Spinal cord (tissue), 10 donors: Measurements from ENCODE around the gene CA4. TPM values are rescaled to one million over a fixed set of nuclear protein-coding genes. Genes with fewer than 3 reads are reported as not detected.
"Not testable (repeated sequence)": the region's sequence is repeated elsewhere in the genome, so short reads cannot be mapped to it uniquely, and the experiment has no call there.

Source experiments
- DNase-seq, 6 donors: peaks; one replicate each; pipeline versions ENCODE4 v3.0.0 to v3.0.0-alpha.2; 2013 to 2015; ENCODE audit warnings: low spot score in 6 of 6, low read depth in 4 of 6
- H3K27ac ChIP-seq: one replicate; pipeline ENCODE4 v1.5.1; 2013; ENCODE audit warnings: low read depth, low read length, control low read depth
- H3K27me3 ChIP-seq: one replicate; pipeline ENCODE4 v1.6.1; 2013; ENCODE audit warnings: low read length; ENCODE audit not compliant: control insufficient read depth, insufficient read depth
- H3K36me3 ChIP-seq: one replicate; pipeline ENCODE4 v1.6.1; 2013; ENCODE audit warnings: low read length; ENCODE audit not compliant: control insufficient read depth, insufficient read depth
- H3K4me1 ChIP-seq: one replicate; pipeline ENCODE4 v1.6.1; 2013; ENCODE audit warnings: low read length; ENCODE audit not compliant: control insufficient read depth, insufficient read depth
- H3K4me3 ChIP-seq: one replicate; pipeline ENCODE4 v1.5.1; 2013; ENCODE audit warnings: low read depth, low read length, control low read depth
- H3K9me3 ChIP-seq: one replicate; pipeline ENCODE4 v1.6.1; 2013; ENCODE audit warnings: low read length; ENCODE audit not compliant: control insufficient read depth, insufficient read depth
- WGBS: methylation state at CpG from one replicate; pipeline ENCODE4 v1.1.5; 2013; ENCODE audit warnings: missing lambda C conversion rate; ENCODE audit not compliant: insufficient coverage; 5-methylcytosine and 5-hydroxymethylcytosine counted together
- long read RNA-seq, 4 donors: transcript quantifications; one replicate each; lab custom pipeline, GENCODE V29; 2026
- polyA plus RNA-seq, 2 donors: library from polyadenylated mRNA; unstranded; fragments of 120-200 nt; gene quantifications; one replicate each; pipeline ENCODE4 v1.2.1, GENCODE V29; 2013; ENCODE audit not compliant: insufficient read length in 2 of 2
- total RNA-seq, 2 donors: library from RNA; depleted of rRNA in 1 of 2; stranded (reverse); fragments of 120-200 nt in 1 of 2; fragments of >200 nt in 1 of 2; gene quantifications; one replicate each; pipeline versions ENCODE4 v1.2.3 to v1.2.4, GENCODE V29; 2013 to 2014
- donor health status: healthy.

The CA4 gene
- 1 to 10 TPM; 2.1 to 6.2 TPM for total RNA-seq
- 1 to 10 TPM; 6.3 to 6.6 TPM for polyA plus RNA-seq
- long read RNA-seq, donor 1: 0 reads
- long read RNA-seq, donor 2: 0 reads
- long read RNA-seq, donor 3, partial matches to known transcripts: 0 of 1 reads
- long read RNA-seq, donor 3, other reads (novel, unspliced or antisense): 0 of 1 reads
- long read RNA-seq, donor 4, transcript CA4-201 (8 exons, 1,154 nt): major isoform, 25 of 41 reads
- long read RNA-seq, donor 4, partial matches to known transcripts: 16 of 41 reads
- long read RNA-seq, donor 4, other reads (novel, unspliced or antisense): 0 of 41 reads

- Histone ChIP-seq H3K9me3 (no peaks in the 10 kb centered on the region), H3K4me3 (no peak within 1 kb of the TSS), H3K36me3 (no peaks in the 10 kb centered on the region), H3K27ac (no peak within 1 kb of the TSS), H3K27me3 (peaks cover 72% of the 10 kb centered on the region), H3K4me1 (peaks cover 32% of the 10 kb centered on the region)
- DNase-seq: peak in 1 of 6 donors; percentile 23
- whole genome bisulfite sequencing: 1% methylated on average over 71 of the region's 81 CpGs
Observed at GRCh38 chr17:60149691-60150582, at the start of gene CA4. Gene CA4, plus strand, starts transcription at chr17:60149973. Its CDS starts 62 bp downstream, at chr17:60150035.

- H3K36me3 ChIP-seq, H3K27me3 ChIP-seq, H3K27ac ChIP-seq, DNase-seq, H3K4me1 ChIP-seq, H3K4me3 ChIP-seq, H3K9me3 ChIP-seq: not testable (repeated sequence)
- WGBS: no CpG with 5 or more reads among the region's 2 CpGs
Observed at GRCh38 chr17:60100577-60100976, 49.2 kb upstream of the CA4 start.

GRCh38 chr17:60102015-60102631, 47.6 kb upstream of the CA4 start:
- not testable (repeated sequence) for H3K27me3 ChIP-seq, H3K9me3 ChIP-seq, H3K27ac ChIP-seq, H3K4me3 ChIP-seq, H3K4me1 ChIP-seq, H3K36me3 ChIP-seq
- DNase-seq: peak in 1 of 6 donors; percentile 54
- 20% methylated on average over 8 of the region's 11 CpGs for WGBS

- Histone ChIP-seq H3K4me1 (no peaks in the 10 kb centered on the region), H3K27me3 (no peaks in the 10 kb centered on the region), H3K36me3 (no peaks in the 10 kb centered on the region), H3K4me3 (no peak overlapping the region), H3K27ac (no peak overlapping the region), H3K9me3 (no peaks in the 10 kb centered on the region)
- WGBS: 2% methylated on average over 16 of the region's 20 CpGs
- DNase-seq: peak in 2 of 6 donors; percentile 38 to 62
Observed at GRCh38 chr17:60102632-60103096, 47.1 kb upstream of the CA4 start.

DNA sequence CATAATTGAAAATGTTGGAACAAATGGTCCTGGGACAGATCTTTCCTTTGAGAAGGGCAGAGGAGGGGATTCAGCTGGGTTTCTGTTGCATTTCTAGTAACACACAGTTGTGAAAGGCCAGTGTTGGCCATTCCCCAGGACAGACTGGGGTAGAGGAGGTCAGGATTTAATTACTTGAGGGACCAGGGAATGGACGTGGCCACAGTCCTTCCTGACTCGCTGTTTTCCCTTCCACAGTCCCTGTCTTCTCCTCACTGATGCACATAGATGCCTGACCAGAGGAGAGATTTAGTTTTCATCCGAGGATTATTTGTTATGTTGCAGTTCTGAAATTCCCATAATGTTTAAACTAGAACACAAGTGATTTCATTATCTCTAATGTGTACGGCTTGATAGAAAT, 45.8 kb upstream of the CA4 start:
- H3K4me1 ChIP-seq: no peaks in the 10 kb centered on the region
- H3K27ac ChIP-seq: no peak overlapping the region
- WGBS: no CpG with 5 or more reads among the region's 4 CpGs
- no peaks in the 10 kb centered on the region for H3K27me3 ChIP-seq
- H3K36me3 ChIP-seq: no peaks in the 10 kb centered on the region
- no peaks in the 10 kb centered on the region for H3K9me3 ChIP-seq
- no peak overlapping the region for H3K4me3 ChIP-seq
- DNase-seq: no peak

GRCh38 chr17:60106340-60107059, 43.3 kb upstream of the CA4 start:
- H3K9me3 ChIP-seq: no peaks in the 10 kb centered on the region
- H3K36me3 ChIP-seq: no peaks in the 10 kb centered on the region
- DNase-seq: no peak
- no peaks in the 10 kb centered on the region for H3K4me1 ChIP-seq
- no peaks in the 10 kb centered on the region for H3K27me3 ChIP-seq
- WGBS: 97% methylated on average over 5 of the region's 5 CpGs
- no peak overlapping the region for H3K4me3 ChIP-seq
- no peak overlapping the region for H3K27ac ChIP-seq

DNA sequence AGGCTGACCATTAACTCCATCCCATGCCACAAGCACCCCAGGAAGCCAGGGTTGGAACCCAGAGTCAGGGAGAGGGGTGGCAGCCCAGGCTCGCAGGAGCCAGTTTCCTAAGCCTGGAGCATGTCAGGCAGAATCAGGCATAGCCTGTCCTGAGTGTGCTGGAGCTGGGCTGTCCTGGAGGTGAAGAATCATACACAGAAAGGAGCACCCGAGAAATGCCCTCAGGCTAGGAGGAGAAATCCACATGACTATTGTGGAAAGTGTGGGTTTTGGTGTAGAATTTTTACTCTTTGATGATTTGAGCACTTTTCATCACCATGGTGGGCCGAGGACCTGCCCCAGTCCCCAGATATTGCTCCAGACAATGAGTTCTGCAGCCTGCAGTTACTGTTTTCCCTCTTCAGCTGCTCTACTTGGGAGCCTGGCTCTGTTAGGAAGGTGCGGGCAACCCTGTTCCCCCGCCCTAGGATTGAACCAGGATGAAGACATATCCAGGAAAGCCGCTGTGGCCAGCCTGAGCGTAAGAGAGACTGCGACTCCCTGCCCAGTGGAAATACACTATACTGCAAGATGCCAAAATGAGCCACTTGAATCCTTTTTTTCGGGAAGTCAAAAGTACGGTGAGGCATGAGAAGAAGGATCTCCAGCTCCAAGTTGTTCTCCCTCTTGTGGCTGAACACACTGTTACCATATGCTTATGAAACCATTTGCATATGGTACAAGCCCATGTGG, 42.1 kb upstream of the CA4 start:
- H3K4me3 ChIP-seq: no peak overlapping the region
- H3K4me1 ChIP-seq: no peaks in the 10 kb centered on the region
- no peaks in the 10 kb centered on the region for H3K36me3 ChIP-seq
- H3K27me3 ChIP-seq: no peaks in the 10 kb centered on the region
- no peak overlapping the region for H3K27ac ChIP-seq
- 88% methylated on average over 7 of the region's 10 CpGs for WGBS
- peak in 1 of 6 donors; percentile 2 for DNase-seq
- no peaks in the 10 kb centered on the region for H3K9me3 ChIP-seq

DNA sequence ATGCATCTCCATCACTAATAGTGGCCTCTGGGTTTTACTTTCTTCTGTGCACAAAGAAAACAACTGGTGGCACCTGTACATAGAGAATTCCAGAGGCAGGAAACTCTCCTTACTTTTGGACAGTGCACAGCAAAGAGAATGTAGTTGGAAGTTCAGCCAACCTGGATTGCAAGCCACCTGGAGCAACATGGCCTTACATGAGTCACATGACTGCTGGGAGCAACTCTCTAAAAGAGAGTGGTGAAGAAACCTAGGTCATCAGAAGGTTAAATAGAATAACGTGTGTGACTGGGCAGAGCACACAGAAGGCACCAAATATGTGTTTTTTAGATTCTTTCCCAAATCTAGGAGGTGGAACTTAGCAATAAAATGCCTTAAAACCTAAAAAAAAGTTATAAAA, 41.5 kb upstream of the CA4 start:
- DNase-seq, H3K27me3 ChIP-seq, H3K9me3 ChIP-seq, H3K4me3 ChIP-seq, H3K27ac ChIP-seq, H3K36me3 ChIP-seq, H3K4me1 ChIP-seq: not testable (repeated sequence)
- WGBS: no CpG with 5 or more reads among the region's 1 CpG

- no peak overlapping the region for H3K4me3 ChIP-seq
- no peak overlapping the region for H3K27ac ChIP-seq
- H3K36me3 ChIP-seq: no peaks in the 10 kb centered on the region
- no peak for DNase-seq
- H3K9me3 ChIP-seq: no peaks in the 10 kb centered on the region
- WGBS: no CpG with 5 or more reads among the region's 4 CpGs
- no peaks in the 10 kb centered on the region for H3K27me3 ChIP-seq
- H3K4me1 ChIP-seq: no peaks in the 10 kb centered on the region
Observed at GRCh38 chr17:60108712-60109111, 41.1 kb upstream of the CA4 start.
